Endodermal cell (in vitro differentiated cells): ENCODE results near the gene MGAT5. TPM values are rescaled to one million over a fixed set of nuclear protein-coding genes. Genes with fewer than 3 reads are reported as not detected.

Experiments
- DNase-seq: peaks from one replicate; pipeline ENCODE4 v3.0.0-alpha.2; 2017
- H3K27ac ChIP-seq: 2 replicates; pipeline ENCODE4 v1.5.1; 2013; ENCODE audit warnings: mild to moderate bottlenecking, low read depth, low read length, moderate library complexity
- H3K27me3 ChIP-seq: 2 replicates; pipeline ENCODE4 v1.6.1; 2013; ENCODE audit warnings: mild to moderate bottlenecking, low read length, moderate library complexity; ENCODE audit not compliant: insufficient read depth, control insufficient read depth, poor library complexity, severe bottlenecking
- H3K36me3 ChIP-seq: 2 replicates; pipeline ENCODE4 v1.7.0; 2013; ENCODE audit warnings: mild to moderate bottlenecking, low read length, moderate library complexity; ENCODE audit not compliant: control insufficient read depth, insufficient read depth
- H3K4me1 ChIP-seq: one replicate; pipeline ENCODE4 v1.7.0; 2013; ENCODE audit warnings: low read length; ENCODE audit not compliant: control insufficient read depth, insufficient read depth
- H3K4me3 ChIP-seq: 2 replicates; pipeline ENCODE4 v1.5.1; 2013; ENCODE audit warnings: mild to moderate bottlenecking, low read length, moderate library complexity
- H3K9ac ChIP-seq: 2 replicates; pipeline ENCODE4 v1.6.1; 2013; ENCODE audit warnings: mild to moderate bottlenecking, low read length, moderate library complexity; ENCODE audit not compliant: poor library complexity, severe bottlenecking; ENCODE audit errors: extremely low read depth
- H3K9me3 ChIP-seq: 2 replicates; pipeline ENCODE4 v1.6.1; 2013; ENCODE audit warnings: mild to moderate bottlenecking, low read length, moderate library complexity; ENCODE audit not compliant: control insufficient read depth
- H3K27ac Mint-ChIP-seq: 2 replicates; pipeline ENCODE4 v1.8.0; 2020; ENCODE audit warnings: mixed read lengths
- H3K27me3 Mint-ChIP-seq: 2 replicates; pipeline ENCODE4 v1.8.0; 2021; ENCODE audit warnings: mild to moderate bottlenecking, mixed read lengths; ENCODE audit not compliant: insufficient read depth
- H3K36me3 Mint-ChIP-seq: 2 replicates; pipeline ENCODE4 v1.8.0; 2020; ENCODE audit warnings: low read depth, mixed read lengths
- H3K4me1 Mint-ChIP-seq: 2 replicates; pipeline ENCODE4 v1.8.0; 2020; ENCODE audit warnings: mixed read lengths
- H3K4me3 Mint-ChIP-seq: 2 replicates; pipeline ENCODE4 v1.8.0; 2020; ENCODE audit warnings: mild to moderate bottlenecking, moderate library complexity, mixed read lengths
- H3K9me3 Mint-ChIP-seq: 2 replicates; pipeline ENCODE4 v1.8.0; 2020; ENCODE audit warnings: mild to moderate bottlenecking, mixed read lengths
- WGBS, 2 experiments: methylation state at CpG; one replicate each; pipeline versions ENCODE4 v1.1.5 to v1.1.7; 2013; ENCODE audit warnings: missing lambda C conversion rate in 2 of 2, mixed read lengths in 1 of 2; ENCODE audit not compliant: insufficient coverage in 1 of 2, insufficient read length in 1 of 2; 5-methylcytosine and 5-hydroxymethylcytosine counted together
- total RNA-seq, 2 donors: library from RNA; stranded (reverse); fragmentation: NEBNext Ultra II Directional in 1 of 2; extraction: Animal tissue kit (Norgen Biotek cat#: 25700) in 1 of 2; gene quantifications; 2 replicates in 1 of 2; 3 replicates in 1 of 2; pipeline ENCODE4 v1.2.1, GENCODE V29; 2021
- TF ChIP-seq, protein P1 (sequence below): fragments of 200-600 bp; sonication (generic); conservative IDR thresholded peaks from 2 replicates; pipeline ENCODE4 v1.5.0; 2021; ENCODE audit warnings: antibody characterized with exemption, mild to moderate bottlenecking

Gene MGAT5
- total RNA-seq, 2 donors from 2014 or later = 57.2 to 78.4 TPM

DNA sequence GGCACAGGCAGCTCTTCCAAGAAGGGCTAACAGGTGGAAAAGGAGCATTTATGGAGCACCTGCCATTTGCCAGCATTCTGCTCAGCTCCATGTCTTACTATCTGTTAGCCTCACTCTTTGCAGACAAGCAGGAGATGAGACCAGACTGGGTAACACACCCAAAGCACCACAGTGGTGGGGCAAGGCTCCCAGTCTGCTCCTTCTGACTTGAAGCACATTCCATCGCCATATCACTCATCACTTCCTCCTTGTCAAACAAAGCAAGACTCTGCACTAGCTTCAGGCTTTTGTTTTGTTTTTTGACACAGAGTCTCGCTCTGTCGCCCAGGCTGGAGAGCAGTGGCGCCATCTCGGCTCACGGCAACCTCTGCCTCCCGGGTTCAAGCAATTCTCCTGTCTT lies 182.8 kb downstream of the MGAT5 start:
- Mint-ChIP-seq H3K4me3 (no peak overlapping the region), H3K27me3 (no peaks in the 10 kb centered on the region), H3K36me3 (peaks cover 40% of the 10 kb centered on the region), H3K27ac (no peak overlapping the region), H3K4me1 (peaks cover 23% of the 10 kb centered on the region), H3K9me3 (no peaks in the 10 kb centered on the region)
- DNase-seq = no peak
- Histone ChIP-seq H3K27ac (no peak overlapping the region), H3K4me3 (no peak overlapping the region), H3K36me3 (peaks cover 11% of the 10 kb centered on the region), H3K9me3 (no peaks in the 10 kb centered on the region), H3K27me3 (no peaks in the 10 kb centered on the region), H3K4me1 (peaks cover 11% of the 10 kb centered on the region), H3K9ac (no peak overlapping the region)
- TF ChIP-seq, protein P1, sequence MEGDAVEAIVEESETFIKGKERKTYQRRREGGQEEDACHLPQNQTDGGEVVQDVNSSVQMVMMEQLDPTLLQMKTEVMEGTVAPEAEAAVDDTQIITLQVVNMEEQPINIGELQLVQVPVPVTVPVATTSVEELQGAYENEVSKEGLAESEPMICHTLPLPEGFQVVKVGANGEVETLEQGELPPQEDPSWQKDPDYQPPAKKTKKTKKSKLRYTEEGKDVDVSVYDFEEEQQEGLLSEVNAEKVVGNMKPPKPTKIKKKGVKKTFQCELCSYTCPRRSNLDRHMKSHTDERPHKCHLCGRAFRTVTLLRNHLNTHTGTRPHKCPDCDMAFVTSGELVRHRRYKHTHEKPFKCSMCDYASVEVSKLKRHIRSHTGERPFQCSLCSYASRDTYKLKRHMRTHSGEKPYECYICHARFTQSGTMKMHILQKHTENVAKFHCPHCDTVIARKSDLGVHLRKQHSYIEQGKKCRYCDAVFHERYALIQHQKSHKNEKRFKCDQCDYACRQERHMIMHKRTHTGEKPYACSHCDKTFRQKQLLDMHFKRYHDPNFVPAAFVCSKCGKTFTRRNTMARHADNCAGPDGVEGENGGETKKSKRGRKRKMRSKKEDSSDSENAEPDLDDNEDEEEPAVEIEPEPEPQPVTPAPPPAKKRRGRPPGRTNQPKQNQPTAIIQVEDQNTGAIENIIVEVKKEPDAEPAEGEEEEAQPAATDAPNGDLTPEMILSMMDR = no peak
- 81 to 93% methylated on average over 5 to 7 of the region's 7 CpGs for WGBS, 2 experiments

GRCh38 chr2:134438371-134438770 lies 184.5 kb downstream of the MGAT5 start:
- peaks cover 8% of the 10 kb centered on the region for H3K4me1 Mint-ChIP-seq
- TF ChIP-seq, protein P1 = no peak
- Histone ChIP-seq H3K4me3 (no peak overlapping the region), H3K4me1 (no peaks in the 10 kb centered on the region), H3K27ac (no peak overlapping the region), H3K9me3 (no peaks in the 10 kb centered on the region), H3K27me3 (no peaks in the 10 kb centered on the region), H3K36me3 (peaks cover 4% of the 10 kb centered on the region), H3K9ac (no peak overlapping the region)
- 61 to 92% methylated on average over 2 to 3 of the region's 3 CpGs for WGBS, 2 experiments
- H3K9me3 Mint-ChIP-seq = no peaks in the 10 kb centered on the region
- H3K27me3 Mint-ChIP-seq = no peaks in the 10 kb centered on the region
- no peak for DNase-seq
- H3K27ac Mint-ChIP-seq = no peak overlapping the region
- peaks cover 45% of the 10 kb centered on the region for H3K36me3 Mint-ChIP-seq
- no peak overlapping the region for H3K4me3 Mint-ChIP-seq

DNA sequence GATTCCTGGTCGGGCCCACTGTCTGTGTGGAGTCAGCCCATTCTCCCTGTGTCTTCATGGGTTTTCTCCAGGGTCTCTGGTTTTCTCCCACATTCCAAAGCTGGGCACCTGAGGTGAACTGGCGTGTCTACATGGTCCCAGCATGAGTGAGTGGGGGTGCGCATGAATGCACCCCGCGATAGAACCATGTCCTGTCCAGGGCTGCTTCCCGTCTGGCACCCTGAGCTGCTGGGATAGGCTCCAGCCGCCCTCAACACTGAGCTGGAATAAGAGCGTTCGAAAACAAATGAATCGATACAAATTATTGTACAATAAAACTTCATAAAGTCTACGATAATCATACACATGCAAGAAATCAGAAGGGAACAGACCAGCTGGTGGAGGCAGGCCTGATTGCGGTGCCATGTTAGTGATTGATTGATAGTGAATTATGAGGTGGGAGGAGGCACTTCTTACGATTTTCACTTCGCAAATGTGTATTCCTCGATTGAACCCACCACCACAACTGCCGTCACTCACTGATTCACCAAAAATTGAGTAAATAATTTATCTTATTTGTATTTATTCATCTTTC lies 186.6 kb downstream of the MGAT5 start:
- Mint-ChIP-seq H3K36me3 (peaks cover 27% of the 10 kb centered on the region), H3K9me3 (no peaks in the 10 kb centered on the region), H3K27ac (no peak overlapping the region), H3K27me3 (no peaks in the 10 kb centered on the region), H3K4me3 (no peak overlapping the region), H3K4me1 (peaks cover 6% of the 10 kb centered on the region)
- no peaks in the 10 kb centered on the region for H3K9me3 ChIP-seq
- 91 to 96% methylated on average over 4 to 14 of the region's 16 CpGs for WGBS, 2 experiments
- TF ChIP-seq, protein P1 = no peak
- H3K4me1 ChIP-seq = no peaks in the 10 kb centered on the region
- no peak overlapping the region for H3K27ac ChIP-seq
- no peak for DNase-seq
- peaks cover 4% of the 10 kb centered on the region for H3K36me3 ChIP-seq
- no peaks in the 10 kb centered on the region for H3K27me3 ChIP-seq
- H3K4me3 ChIP-seq = no peak overlapping the region
- H3K9ac ChIP-seq = no peak overlapping the region
